ENCODE data around the gene CABP1.
"Not testable (repeated sequence)": the region's sequence is repeated elsewhere in the genome, so short reads cannot be mapped to it uniquely, and the experiment has no call there.

The CABP1 gene

GRCh38 chr12:120668868-120669840, 28.7 kb downstream of the CABP1 start:
- DNase-seq = peak; percentile 78

- not testable (repeated sequence) for DNase-seq
These were observed 29.8 kb downstream of the CABP1 start for GRCh38 chr12:120670237-120670636.

GRCh38 chr12:120670667-120671066, 30.2 kb downstream of the CABP1 start:
- no peak for DNase-seq

GRCh38 chr12:120674097-120674636, 33.7 kb downstream of the CABP1 start:
- no peak for DNase-seq

GRCh38 chr12:120677765-120678473, 37.5 kb downstream of the CABP1 start:
- DNase-seq = no peak

- DNase-seq = no peak
These were observed 38.1 kb downstream of the CABP1 start for GRCh38 chr12:120678572-120678971.

- no peak for DNase-seq
These were observed 39.8 kb downstream of the CABP1 start for GRCh38 chr12:120680165-120680738.

GRCh38 chr12:120684523-120684932, 44.1 kb downstream of the CABP1 start:
- DNase-seq = no peak

- DNase-seq = peak; percentile 20
These were observed 45.1 kb downstream of the CABP1 start for GRCh38 chr12:120685522-120685921.

GRCh38 chr12:120686151-120686689, 45.8 kb downstream of the CABP1 start:
- DNase-seq = peak; percentile 99

GRCh38 chr12:120686690-120687577, 46.5 kb downstream of the CABP1 start, which contains the start of gene MLEC:
TSS of gene MLEC (plus strand) at chr12:120687149. CDS start at chr12:120687297, 148 bp downstream.
- peak; percentile 99 for DNase-seq

GRCh38 chr12:120687578-120688289, 47.3 kb downstream of the CABP1 start:
- peak; percentile 57 for DNase-seq

- peak; percentile 24 for DNase-seq
These were observed 48.2 kb downstream of the CABP1 start for GRCh38 chr12:120688527-120689071.

- no peak for DNase-seq
These were observed 49.1 kb downstream of the CABP1 start for GRCh38 chr12:120689397-120690082.

- DNase-seq = no peak
These were observed 49.6 kb downstream of the CABP1 start for GRCh38 chr12:120690083-120690450.

- DNase-seq = no peak
These were observed 50.6 kb downstream of the CABP1 start for GRCh38 chr12:120690978-120691377.

- no peak for DNase-seq
These were observed 52.2 kb downstream of the CABP1 start for GRCh38 chr12:120692524-120693033.

- peak; percentile 80 for DNase-seq
These were observed 53.4 kb downstream of the CABP1 start for GRCh38 chr12:120693848-120694247.

GRCh38 chr12:120696626-120697025, 56.2 kb downstream of the CABP1 start:
- no peak for DNase-seq

- DNase-seq = no peak
These were observed 56.9 kb downstream of the CABP1 start for GRCh38 chr12:120697344-120697743.

Measured in eye (tissue), 1 donor.